Mucosa of stomach (tissue), 1 donor: ENCODE data around the gene CLCN7.

Source experiments
- H3K27me3 ChIP-seq: one replicate; pipeline ENCODE4 v1.7.0; 2013; ENCODE audit warnings: mild to moderate bottlenecking, low read length; ENCODE audit not compliant: control insufficient read depth, insufficient read depth
- H3K36me3 ChIP-seq: one replicate; pipeline ENCODE4 v1.7.0; 2013; ENCODE audit warnings: low read length; ENCODE audit not compliant: control insufficient read depth, insufficient read depth
- H3K4me1 ChIP-seq: one replicate; pipeline ENCODE4 v1.7.0; 2013; ENCODE audit warnings: mild to moderate bottlenecking, low read length; ENCODE audit not compliant: control insufficient read depth, insufficient read depth
- H3K4me3 ChIP-seq: one replicate; pipeline ENCODE4 v1.7.0; 2013; ENCODE audit warnings: low read length
- H3K9ac ChIP-seq: one replicate; pipeline ENCODE4 v1.7.0; 2013; ENCODE audit warnings: mild to moderate bottlenecking, low read length, moderate library complexity
- H3K9me3 ChIP-seq: one replicate; pipeline ENCODE4 v1.7.0; 2013; ENCODE audit warnings: mild to moderate bottlenecking, low read length, moderate library complexity; ENCODE audit not compliant: control insufficient read depth
- donor health status: Pancreatic carcinoma.

The CLCN7 gene, protein sequence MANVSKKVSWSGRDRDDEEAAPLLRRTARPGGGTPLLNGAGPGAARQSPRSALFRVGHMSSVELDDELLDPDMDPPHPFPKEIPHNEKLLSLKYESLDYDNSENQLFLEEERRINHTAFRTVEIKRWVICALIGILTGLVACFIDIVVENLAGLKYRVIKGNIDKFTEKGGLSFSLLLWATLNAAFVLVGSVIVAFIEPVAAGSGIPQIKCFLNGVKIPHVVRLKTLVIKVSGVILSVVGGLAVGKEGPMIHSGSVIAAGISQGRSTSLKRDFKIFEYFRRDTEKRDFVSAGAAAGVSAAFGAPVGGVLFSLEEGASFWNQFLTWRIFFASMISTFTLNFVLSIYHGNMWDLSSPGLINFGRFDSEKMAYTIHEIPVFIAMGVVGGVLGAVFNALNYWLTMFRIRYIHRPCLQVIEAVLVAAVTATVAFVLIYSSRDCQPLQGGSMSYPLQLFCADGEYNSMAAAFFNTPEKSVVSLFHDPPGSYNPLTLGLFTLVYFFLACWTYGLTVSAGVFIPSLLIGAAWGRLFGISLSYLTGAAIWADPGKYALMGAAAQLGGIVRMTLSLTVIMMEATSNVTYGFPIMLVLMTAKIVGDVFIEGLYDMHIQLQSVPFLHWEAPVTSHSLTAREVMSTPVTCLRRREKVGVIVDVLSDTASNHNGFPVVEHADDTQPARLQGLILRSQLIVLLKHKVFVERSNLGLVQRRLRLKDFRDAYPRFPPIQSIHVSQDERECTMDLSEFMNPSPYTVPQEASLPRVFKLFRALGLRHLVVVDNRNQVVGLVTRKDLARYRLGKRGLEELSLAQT

DNA sequence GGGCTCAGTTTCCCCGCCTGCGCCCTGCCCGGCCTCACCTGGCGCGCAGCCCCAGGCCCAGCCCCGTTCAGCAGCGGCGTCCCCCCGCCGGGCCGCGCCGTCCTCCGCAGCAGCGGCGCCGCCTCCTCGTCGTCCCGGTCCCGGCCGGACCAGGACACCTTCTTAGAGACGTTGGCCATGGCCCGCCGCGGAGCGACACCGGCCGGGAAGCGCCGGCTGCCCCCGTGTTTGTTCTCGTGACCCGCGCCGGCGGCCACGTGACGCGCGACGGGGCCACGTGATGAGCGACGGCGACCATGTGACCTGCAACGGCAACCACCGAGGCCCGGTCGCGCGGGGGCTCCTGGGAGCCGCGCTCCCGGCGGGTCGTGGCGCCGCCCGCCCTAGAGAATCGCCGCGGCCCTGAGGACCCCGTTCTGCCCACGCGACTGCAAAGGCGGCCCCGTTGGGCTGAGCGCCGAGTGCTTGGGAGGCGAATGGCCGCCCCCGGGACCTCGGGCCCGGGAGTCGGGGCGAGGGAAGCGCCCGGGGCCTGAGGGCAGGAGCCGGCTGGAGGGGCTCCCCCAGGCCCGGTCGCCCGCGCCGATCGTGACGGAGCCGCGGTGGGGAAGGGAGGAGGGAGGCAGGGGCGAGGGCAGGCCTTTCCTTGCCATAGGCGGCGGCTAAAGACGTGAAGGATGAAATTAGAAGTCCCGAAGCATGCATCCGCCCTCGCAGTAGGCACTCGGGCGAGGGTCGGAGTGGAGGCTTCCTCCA, at the start of gene CLCN7:
CLCN7 (minus strand) TSS at position 233 of the 756 bp plus-strand sequence; CDS start at position 179, 54 bp downstream.
- no peaks in the 10 kb centered on the region for H3K9me3 ChIP-seq
- H3K4me1 ChIP-seq = peaks cover 24% of the 10 kb centered on the region
- peak within 1 kb of the TSS; percentile 94 for H3K9ac ChIP-seq
- no peaks in the 10 kb centered on the region for H3K36me3 ChIP-seq
- H3K4me3 ChIP-seq = peak within 1 kb of the TSS; percentile 47
- no peaks in the 10 kb centered on the region for H3K27me3 ChIP-seq

DNA sequence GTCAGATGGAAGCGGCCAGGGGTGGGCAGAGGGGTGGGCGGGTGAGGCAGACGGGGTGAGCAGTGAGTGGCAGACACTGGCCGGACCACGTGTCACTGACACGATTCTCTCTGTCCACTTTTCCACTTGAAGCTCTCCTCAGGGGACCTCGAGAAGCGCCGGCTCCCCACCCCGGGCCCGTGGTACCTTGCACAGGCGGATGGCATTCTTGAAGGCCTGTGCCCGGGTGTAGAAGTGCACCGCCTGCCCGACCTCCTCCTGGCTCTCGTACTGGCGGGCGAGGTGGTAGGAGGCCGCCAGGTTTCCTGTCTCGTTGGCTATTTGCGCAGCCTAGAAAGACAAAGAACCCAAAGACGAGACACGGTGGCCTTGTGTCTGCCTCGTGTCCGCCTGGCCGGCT, 49.5 kb upstream of the CLCN7 start:
- Histone ChIP-seq H3K36me3 (no peaks in the 10 kb centered on the region), H3K9ac (no peak overlapping the region), H3K27me3 (no peaks in the 10 kb centered on the region), H3K4me3 (no peak overlapping the region), H3K9me3 (no peaks in the 10 kb centered on the region), H3K4me1 (no peaks in the 10 kb centered on the region)

DNA sequence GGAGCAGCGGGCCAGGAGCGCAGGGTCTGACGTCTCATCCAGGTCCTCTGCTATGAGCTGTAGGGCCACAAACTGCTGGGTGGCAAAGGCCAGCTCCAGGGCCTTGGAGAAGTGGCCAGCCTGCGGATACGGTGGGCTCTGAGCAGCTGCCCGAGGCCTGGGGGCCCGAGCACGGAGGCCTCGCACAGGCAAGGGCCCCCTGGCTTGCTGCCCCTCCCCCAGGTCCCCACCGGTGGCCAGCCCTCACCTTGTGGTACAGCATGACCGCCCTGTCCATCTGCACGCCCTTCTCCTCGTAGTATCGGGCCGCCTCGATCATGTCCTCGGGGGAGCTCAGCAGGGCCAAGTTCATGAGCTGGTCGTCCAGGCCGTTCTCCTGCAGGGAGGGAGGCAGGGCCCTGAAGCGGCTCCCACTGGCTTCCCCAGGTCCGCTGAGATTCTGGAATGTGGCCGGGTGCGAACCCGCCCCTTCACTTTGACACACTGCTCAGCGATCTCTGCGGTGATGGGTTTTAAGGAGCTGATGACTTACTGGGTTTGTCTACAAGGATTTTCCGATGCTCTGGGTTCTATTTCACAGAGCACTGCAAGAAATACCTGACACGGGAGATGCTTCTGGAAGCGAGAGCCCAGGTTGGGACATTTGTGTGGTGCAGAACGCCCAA, 48.9 kb upstream of the CLCN7 start:
- no peaks in the 10 kb centered on the region for H3K9me3 ChIP-seq
- no peak overlapping the region for H3K9ac ChIP-seq
- H3K4me1 ChIP-seq = no peaks in the 10 kb centered on the region
- H3K36me3 ChIP-seq = no peaks in the 10 kb centered on the region
- no peak overlapping the region for H3K4me3 ChIP-seq
- no peaks in the 10 kb centered on the region for H3K27me3 ChIP-seq

DNA sequence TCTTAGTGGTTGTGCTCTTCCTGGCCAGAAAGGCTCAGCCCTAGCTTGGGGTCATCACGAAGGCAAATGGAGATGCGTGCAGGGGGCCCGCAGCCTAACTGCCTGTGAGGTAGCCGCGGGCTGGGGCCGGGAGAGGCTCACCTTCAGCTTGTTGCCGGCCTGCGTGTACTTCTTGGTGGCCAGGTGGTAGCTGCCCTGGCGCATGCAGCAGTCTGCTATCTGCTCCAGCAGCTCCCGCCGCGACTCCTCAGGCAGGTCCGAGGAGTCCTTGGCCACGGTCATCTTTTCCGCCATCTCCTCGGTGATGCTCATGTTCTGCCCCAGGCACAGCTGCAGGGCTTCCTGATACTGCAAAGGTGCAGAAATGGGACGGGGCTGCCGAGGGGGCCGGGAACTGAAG, 45.6 kb upstream of the CLCN7 start:
- Histone ChIP-seq H3K27me3 (no peaks in the 10 kb centered on the region), H3K4me3 (no peak overlapping the region), H3K9ac (no peak overlapping the region), H3K9me3 (no peaks in the 10 kb centered on the region), H3K4me1 (no peaks in the 10 kb centered on the region), H3K36me3 (no peaks in the 10 kb centered on the region)

DNA sequence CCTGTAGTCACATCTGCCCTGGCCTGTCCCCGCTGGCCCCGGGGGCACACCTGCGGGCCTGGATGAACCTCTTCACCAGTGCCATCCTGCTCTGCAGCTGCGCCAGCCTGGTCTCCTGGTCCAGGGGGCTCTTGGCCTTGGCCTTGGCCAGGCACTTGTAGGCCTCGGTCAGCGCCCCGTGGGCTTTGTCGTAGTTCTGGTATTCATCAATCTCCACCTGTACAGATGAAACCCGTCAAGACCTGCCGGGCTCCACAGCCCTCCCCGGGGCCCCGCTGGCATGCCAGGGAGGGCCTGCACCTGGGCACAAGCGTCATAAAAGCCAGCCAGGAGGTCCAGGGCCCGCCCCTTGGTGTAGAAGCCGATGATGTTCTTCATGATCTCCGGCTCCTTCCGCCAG, 45.0 kb upstream of the CLCN7 start:
- no peaks in the 10 kb centered on the region for H3K9me3 ChIP-seq
- H3K4me3 ChIP-seq = no peak overlapping the region
- H3K27me3 ChIP-seq = no peaks in the 10 kb centered on the region
- H3K9ac ChIP-seq = no peak overlapping the region
- no peaks in the 10 kb centered on the region for H3K36me3 ChIP-seq
- no peaks in the 10 kb centered on the region for H3K4me1 ChIP-seq

DNA sequence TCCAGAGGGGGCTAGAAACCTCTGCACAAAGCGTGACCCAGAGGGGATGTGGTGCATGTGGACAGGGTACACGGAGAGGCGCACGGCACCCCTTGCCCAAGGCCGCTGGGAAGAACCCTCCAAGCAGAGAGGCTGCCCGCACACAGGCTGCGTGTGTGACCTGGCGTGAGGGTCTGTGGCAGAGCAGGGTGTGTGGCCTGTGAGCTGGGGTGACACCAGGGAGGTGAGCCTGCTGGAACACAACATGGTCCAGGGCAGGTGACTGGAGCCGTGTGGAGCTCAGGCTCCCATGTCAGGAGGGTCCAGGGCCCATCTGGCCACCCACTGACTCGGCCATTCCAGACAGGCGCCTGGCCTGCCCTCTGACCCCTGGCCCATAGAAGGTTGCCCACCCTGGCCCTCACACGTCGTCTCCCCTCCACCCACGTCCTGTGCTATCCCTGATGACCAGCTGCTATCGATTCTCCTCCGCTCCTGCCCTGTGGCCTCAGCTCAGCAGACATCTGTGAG, 43.9 kb upstream of the CLCN7 start:
- no peak overlapping the region for H3K9ac ChIP-seq
- no peaks in the 10 kb centered on the region for H3K4me1 ChIP-seq
- H3K27me3 ChIP-seq = no peaks in the 10 kb centered on the region
- no peak overlapping the region for H3K4me3 ChIP-seq
- no peaks in the 10 kb centered on the region for H3K36me3 ChIP-seq
- H3K9me3 ChIP-seq = no peaks in the 10 kb centered on the region

DNA sequence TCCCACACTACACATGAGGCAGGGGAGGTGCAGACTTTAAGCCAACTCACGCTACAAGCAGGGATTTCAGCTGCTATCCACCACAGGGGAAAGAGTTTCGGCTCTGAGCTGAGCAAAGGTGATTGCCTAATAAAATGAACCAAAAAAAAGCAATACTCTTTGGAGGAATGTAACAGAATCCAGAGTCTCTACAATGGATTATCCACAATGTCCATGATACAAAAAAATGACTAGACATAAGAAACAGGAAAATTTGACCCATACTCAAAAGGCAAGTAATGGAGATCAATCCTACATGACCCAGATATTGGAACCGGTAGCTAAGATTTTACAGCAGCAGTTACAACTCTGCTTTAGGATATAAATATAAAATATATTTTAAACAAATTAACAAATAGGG, 39.7 kb upstream of the CLCN7 start:
- Histone ChIP-seq H3K9ac (no peak overlapping the region), H3K9me3 (no peaks in the 10 kb centered on the region), H3K4me3 (no peak overlapping the region), H3K4me1 (no peaks in the 10 kb centered on the region), H3K27me3 (no peaks in the 10 kb centered on the region), H3K36me3 (no peaks in the 10 kb centered on the region)

DNA sequence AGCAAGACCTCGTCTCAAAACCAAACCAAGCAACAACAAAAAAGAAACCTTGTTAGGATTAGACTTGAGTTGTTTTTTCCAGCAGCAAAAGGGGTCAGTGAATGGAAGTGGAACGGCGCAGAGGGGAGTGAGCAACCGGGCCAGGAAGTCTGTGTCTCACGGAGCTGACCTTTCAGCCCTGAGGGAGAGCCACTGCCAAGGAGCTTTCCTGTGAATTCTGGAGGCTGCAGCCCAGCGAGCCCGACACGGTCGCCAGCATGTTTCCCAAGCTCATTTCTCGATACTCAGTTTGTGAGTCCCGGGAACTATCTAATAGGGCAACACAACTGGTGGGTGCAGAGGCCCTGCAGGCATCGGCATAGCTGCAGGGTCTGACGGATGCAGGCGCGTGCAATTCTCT, 37.9 kb upstream of the CLCN7 start:
- Histone ChIP-seq H3K9ac (no peak overlapping the region), H3K27me3 (no peaks in the 10 kb centered on the region), H3K4me1 (no peaks in the 10 kb centered on the region), H3K36me3 (no peaks in the 10 kb centered on the region), H3K4me3 (no peak overlapping the region), H3K9me3 (no peaks in the 10 kb centered on the region)

DNA sequence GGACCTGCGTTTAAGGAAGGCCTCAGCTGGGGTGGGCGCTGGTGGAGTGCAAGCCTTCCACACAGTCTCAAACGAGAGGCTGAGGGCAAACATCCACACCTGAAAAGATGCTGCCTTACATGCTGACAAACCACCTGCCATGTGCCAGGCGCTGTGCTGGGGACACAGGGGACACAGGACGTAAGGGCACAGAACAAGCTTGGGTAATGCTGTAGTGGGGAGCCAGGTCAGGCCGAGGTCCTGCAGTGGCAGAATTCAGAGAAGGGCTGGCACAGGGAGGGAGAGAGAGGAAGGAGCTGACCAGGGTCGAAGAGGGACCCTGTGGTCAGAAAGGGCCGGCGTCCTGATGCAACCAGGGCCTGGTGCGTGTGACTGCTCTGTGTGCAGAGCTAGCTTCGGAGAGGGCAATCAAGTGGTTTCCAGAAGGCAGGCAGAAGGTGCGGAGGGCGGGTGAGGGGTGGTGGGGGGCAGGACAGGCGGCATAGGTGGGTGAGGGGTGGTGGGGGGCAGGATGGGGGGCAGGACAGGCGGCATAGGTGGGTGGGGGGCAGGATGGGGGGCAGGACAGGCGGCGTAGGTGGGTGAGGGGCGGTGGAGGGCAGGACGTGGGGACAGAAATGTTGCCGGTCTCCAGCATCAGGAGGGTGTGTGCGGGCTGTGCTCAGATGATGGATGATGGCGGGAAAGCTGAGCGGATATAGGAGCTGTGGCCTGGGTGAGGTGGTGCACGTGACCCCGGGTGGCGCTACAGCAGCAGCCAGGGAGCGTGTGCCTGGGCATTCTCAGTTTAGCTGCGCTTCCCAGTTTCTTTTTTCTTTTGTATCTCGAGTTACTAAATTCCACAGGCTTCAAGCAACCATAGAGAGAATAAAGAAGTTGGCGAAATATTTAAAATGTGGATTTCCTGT, 37.1 kb upstream of the CLCN7 start:
- Histone ChIP-seq H3K4me1 (no peaks in the 10 kb centered on the region), H3K9ac (no peak overlapping the region), H3K36me3 (no peaks in the 10 kb centered on the region), H3K27me3 (no peaks in the 10 kb centered on the region), H3K4me3 (no peak overlapping the region), H3K9me3 (no peaks in the 10 kb centered on the region)

DNA sequence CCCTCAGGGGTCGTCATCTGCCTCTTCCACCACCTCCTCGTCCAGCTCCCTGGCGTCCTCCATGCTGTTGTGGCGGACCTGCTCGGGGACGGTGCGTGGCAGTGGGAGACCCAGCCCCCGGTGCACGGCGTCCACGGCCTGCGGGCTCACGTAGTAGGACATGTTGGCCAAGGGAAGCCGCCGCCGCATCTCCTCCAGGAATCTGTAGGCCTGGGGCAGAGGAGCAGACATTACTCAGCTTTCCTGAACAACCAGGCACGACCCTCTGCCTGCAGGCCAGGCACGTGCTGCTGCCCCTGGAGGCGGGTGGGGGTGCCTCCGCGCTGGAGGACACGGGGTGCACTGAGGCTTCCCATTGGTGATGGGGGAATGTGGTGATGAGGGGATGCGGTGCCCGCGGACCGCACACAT, 36.1 kb upstream of the CLCN7 start:
- Histone ChIP-seq H3K9me3 (no peaks in the 10 kb centered on the region), H3K27me3 (no peaks in the 10 kb centered on the region), H3K36me3 (no peaks in the 10 kb centered on the region), H3K4me3 (no peak overlapping the region), H3K9ac (no peak overlapping the region), H3K4me1 (no peaks in the 10 kb centered on the region)

DNA sequence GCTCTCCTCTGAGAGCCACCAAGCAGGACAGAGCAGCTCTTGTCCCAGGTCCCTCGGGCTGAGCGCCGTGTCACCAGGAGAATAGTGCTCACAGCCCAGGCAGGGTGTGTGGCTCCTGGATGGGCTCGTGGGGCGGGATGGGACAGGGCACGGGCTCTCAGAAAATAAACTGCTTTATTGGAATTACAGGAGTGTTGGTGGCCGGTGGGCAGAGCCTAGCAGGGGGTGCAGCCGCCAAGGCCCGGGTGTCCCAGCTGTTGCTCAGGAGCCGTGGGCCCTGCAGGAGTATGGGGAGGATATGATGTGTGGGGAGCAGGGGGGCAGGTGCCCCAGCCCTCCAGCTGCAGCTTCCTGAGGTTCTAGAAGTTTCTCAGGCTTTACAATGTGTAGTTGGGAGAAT, 35.4 kb upstream of the CLCN7 start:
- no peak overlapping the region for H3K4me3 ChIP-seq
- no peaks in the 10 kb centered on the region for H3K27me3 ChIP-seq
- H3K9me3 ChIP-seq = no peaks in the 10 kb centered on the region
- H3K36me3 ChIP-seq = no peaks in the 10 kb centered on the region
- H3K9ac ChIP-seq = no peak overlapping the region
- H3K4me1 ChIP-seq = no peaks in the 10 kb centered on the region
